Lung microvascular endothelial cell (primary cell): ENCODE results near the gene CCDC28B. TPM values are rescaled to one million over a fixed set of nuclear protein-coding genes. Genes with fewer than 3 reads are reported as not detected.

Source experiments
- DNase-seq, 2 donors: peaks; one replicate each; pipeline versions ENCODE4 v3.0.0 to v3.0.0-alpha.2; 2010; ENCODE audit warnings: low read depth in 2 of 2
- total RNA-seq: library from RNA; depleted of rRNA; stranded (reverse); fragments of >200 nt; gene quantifications from 2 replicates; pipeline ENCODE4 v1.2.1, GENCODE V29; 2014

The CCDC28B gene
- total RNA-seq, 1 donor from 2014 or later, result 12.3 TPM

GRCh38 chr1:32221980-32222755 is 21.8 kb downstream of the CCDC28B start, which contains the start of the genes EIF3I and TMEM234:
Gene EIF3I (plus strand): TSS chr1:32222407. CDS start chr1:32222442, 35 bp downstream.
Gene TMEM234 (minus strand): TSS chr1:32222353. CDS start chr1:32222322, 31 bp downstream.
- DNase-seq, result peak; percentile 93 to 95

- peak in 1 of 2 donors; percentile 77 for DNase-seq
Measured at GRCh38 chr1:32223683-32224082, 23.3 kb downstream of the CCDC28B start.

DNA sequence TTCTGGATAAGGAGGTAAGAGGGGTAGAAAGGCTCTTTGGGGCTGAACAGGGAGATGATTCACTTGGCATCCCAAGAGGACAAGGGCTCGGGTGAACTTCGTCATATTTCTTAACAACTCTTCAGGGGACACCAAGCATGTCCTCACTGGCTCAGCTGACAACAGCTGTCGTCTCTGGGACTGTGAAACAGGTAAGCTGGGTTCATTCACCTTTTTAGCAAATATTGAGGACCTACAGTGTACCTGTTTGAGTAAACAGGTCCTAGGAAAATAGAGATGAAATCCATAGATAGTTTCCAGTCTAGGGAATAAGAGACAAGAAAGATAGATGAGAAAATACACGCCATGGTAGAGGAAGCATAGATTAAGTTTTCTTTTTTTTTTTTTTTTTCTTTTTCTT is 23.9 kb downstream of the CCDC28B start:
- DNase-seq, result no peak

- DNase-seq, result no peak
Measured at GRCh38 chr1:32228771-32229170, 28.4 kb downstream of the CCDC28B start.

DNA sequence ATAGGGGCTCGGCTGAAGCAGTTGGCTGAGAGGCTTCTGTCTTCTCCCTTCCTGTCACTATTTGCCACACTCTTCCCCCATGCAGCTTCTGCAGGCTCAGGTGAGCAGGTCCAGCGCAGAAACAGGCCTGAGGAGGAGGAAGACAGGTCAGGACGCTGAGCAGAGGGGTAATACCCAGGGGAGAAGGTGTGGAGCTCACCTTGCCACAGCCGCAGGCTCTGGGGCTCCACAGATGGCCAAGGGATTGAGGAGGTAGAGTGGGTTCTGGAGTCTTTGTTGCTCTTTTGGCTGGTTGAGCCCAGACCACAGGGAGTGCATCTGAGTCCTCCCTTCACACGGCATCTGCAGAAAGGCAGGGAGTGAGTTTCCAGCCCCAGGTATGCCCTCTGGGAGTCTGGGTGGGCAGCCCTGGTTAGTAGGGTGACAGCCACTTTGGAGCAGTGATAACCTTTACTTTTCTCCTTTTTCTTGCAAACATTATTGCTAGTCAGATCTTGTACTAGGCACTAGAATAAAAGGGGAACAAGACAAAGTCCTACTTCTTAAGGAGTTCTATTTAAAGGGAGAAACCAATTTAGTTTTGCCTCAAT is 31.5 kb downstream of the CCDC28B start:
- no peak for DNase-seq

DNA sequence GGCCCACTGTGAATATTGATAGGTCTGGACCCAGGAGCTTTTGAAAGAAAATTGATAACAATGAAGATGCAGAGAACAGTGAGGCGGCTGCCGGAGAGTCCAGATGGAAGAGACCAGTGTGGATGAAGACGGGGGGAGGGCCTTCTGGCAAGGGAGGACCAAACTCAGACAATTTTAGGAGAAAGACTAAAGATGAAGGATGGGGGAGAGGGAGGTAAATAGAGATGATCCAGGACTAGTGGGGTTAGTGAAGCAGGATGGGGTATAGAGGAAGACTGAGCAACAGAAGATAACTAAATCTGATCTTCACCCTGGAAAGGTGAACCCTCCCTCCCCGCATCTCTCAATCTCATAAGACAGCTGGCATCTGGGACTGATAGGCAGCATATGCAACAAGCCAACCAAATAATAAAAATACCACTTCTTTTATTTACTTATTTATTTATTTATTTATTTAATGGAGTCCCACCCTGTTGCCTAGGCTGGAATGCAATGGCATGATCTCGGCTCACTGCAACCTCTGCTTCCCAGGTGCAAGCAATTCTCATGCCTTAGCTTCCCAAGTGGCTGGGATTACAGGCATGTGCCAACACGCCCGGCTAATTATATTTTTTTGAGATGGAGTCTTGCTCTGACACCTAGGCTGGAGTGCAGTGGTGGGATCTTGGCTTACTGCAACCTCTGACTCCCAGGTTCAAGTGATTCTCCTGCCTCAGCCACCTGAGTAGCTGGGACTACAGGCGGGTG is 32.3 kb downstream of the CCDC28B start:
- no peak for DNase-seq

GRCh38 chr1:32234792-32235191 is 34.4 kb downstream of the CCDC28B start:
- peak in 1 of 2 donors; percentile 35 for DNase-seq

DNA sequence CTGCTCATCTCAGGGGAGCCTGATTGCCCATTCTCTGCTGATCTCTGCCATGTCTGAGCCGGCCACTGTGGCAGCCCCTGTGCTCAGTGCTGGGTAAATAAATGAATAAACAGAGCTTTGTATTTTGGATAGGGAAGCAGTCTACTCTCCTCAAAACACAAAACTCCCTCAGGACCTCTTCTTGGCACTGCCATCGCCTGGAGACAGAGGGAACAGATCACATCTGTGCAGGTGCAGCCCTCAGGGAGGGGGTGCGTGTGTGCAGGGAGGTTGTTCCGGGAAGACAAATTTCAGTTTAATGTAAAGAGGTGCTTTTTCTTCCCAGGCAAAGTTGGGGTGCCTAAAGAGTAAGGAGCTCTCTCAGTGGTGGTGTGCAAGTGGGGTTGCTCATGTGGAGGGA is 38.9 kb downstream of the CCDC28B start:
- no peak for DNase-seq

DNA sequence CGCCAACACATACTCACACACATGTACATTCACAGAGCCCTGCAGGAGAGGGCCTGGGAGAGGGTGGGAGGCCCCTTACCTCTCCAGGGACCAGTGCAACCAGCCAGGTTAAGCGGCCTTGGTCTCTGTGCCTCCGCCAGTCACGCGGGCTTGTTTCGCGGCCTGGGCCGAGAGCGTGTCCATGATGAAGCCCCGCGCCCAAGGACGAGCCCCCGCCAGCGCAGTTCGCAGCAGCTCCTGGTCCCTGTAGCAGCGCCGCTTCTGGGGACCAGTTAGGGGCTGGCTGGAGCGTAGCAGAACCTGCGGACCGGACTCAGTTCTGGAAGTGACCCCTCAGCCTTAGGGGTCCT is 39.4 kb downstream of the CCDC28B start:
- no peak for DNase-seq

- peak; percentile 40 to 48 for DNase-seq
Measured at GRCh38 chr1:32240140-32240951, 40.0 kb downstream of the CCDC28B start.

GRCh38 chr1:32241001-32241763 is 40.8 kb downstream of the CCDC28B start:
- peak; percentile 53 to 66 for DNase-seq

- DNase-seq, result peak in 1 of 2 donors; percentile 35
Measured at GRCh38 chr1:32242341-32242851, 42.0 kb downstream of the CCDC28B start.

- DNase-seq, result peak in 1 of 2 donors; percentile 89
Measured at GRCh38 chr1:32246888-32247273, 46.5 kb downstream of the CCDC28B start, which contains the start of gene FAM167B. Gene FAM167B (plus strand): TSS chr1:32247222. CDS start chr1:32247422, 200 bp downstream.

DNA sequence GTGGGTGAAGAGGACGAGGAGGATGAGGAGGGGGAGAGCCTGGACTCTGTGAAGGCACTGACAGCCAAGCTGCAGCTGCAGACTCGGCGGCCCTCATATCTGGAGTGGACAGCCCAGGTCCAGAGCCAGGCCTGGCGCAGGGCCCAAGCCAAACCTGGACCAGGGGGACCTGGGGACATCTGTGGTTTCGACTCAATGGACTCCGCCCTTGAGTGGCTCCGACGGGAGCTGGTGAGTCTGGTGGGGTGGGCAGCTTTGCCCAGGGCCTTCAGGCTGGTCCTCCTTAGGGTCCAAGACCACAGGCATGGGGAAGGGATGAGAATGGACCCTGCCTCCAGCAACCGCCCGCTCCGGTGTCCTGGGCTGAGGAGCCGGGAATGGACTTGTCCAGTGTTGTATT is 47.1 kb downstream of the CCDC28B start:
- no peak for DNase-seq

GRCh38 chr1:32247983-32248889 is 47.8 kb downstream of the CCDC28B start:
- peak; percentile 88 to 90 for DNase-seq

DNA sequence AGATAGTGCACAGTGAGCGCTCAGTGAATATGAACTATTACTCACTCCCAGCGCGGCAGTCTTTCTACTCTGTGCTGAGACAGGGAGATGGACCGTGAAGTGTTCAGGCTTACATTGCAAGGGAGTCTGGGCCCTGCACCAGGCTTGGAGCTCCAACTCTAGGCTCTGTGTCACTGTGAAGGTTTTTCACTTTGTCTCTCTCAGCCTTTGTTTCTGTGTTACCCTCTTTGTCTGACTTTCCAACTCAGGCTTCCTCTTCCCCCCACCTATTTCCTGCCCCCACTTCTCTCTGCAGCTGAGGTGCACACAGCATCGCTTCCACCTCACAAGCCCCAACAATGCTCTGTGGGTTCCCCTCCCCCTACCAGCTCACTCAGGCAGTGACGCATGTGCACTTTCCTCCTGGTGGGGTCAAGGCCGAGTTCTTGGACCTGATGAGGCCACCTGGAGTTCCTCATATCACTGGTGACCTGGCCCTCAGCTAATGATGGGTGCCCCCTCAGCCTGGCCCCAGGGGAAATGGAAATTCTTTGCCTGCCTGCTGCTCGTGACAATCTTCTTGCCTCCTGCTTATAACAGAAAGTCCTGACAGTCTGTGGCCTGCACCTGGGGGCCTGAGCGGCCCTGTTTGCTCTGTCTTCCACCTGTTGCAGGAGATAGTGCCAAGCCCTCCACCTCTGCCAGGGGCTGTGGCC is 49.6 kb downstream of the CCDC28B start:
- peak; percentile 93 to 94 for DNase-seq

DNA sequence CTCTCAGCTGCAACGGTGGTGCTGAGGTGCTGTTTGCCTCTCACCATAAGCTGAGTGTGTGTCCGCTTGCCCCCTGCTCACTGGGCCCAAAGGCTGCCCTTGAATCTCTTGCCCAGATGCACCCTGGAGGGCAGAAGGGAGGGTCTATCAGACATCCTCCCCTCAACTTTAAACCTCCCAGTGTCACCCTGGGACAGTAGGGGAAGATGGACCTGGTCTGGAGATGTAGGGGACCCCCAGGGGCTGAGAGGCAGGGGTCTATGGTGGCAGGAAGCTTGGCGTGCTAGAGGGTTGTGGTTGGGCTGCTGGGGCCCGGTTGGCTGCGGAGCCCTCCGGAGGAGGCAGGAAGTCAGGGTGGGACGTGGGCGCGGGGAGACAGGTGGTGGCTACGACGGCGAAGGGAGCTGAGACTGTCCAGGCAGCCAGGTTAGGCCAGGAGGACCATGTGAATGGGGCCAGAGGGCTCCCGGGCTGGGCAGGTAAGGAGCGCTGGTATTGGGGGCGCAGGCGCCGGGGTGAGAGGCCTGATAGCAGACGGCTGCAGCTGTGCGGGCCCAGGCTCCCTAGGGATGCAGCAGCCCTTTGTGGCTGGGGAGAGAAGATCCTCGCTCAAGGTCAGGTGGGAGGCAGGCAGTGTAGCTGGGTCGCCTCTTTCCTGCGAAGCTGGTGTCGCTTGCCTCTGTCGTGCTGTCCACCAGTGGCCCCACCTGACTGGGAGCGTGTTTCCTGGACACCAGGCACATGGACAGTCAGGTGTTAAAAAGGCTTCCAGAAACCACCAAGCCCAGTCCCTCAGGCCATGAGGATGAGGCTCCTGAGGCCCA is 50.7 kb downstream of the CCDC28B start, which contains the start of gene LCK:
Gene LCK, plus strand, starts transcription at position 373 of the 824 bp plus-strand sequence. CDS start 23,065 bp downstream, outside the sequence.
- DNase-seq, result no peak
